A549 (cell line): ENCODE measurements around the gene HNRNPA0. TPM values are rescaled to one million over a fixed set of nuclear protein-coding genes. Genes with fewer than 3 reads are reported as not detected.

Experiments
- ATAC-seq, 2 experiments: fragments of 200-7000 bp in 1 of 2; fragments of >200 bp in 1 of 2; cut with Nextera tagmentation in 1 of 2; cut with Tn5 transposase in 1 of 2; 3 replicates each; pipeline versions ENCODE4 v1.8.0 to v1.9.1; 2018 to 2020; ENCODE audit warnings: mild to moderate bottlenecking in 1 of 2, moderate library complexity in 1 of 2
- CTCF ChIA-PET: fragments of 300-600 bp; sonication (Branson Sonifier 250); formaldehyde crosslinking; extraction: SDS; loops from one replicate; lab custom pipeline; 2021; ENCODE audit warnings: antibody characterized with exemption, inconsistent platforms; lab: Yijun Ruan, JAX
- POLR2A ChIA-PET: fragments of 350-600 bp; formaldehyde crosslinking; extraction: SDS; loops from one replicate; lab custom pipeline; 2021; ENCODE audit warnings: antibody characterized with exemption, inconsistent platforms; lab: Yijun Ruan, JAX
- DNase-seq, 2 experiments: peaks; one replicate each; pipeline versions ENCODE4 v3.0.0 to v3.0.0-alpha.2; 2011 to 2016; ENCODE audit warnings: low read depth in 1 of 2, low spot score in 1 of 2
- FAIRE-seq: peaks from 2 replicates; lab custom pipeline; 2011; peaks lifted over from hg19 to GRCh38; lab: Jason Lieb, UNC
- H3K27ac ChIP-seq, 2 experiments: fragments of >200 bp; sonication (Bioruptor Twin); formaldehyde crosslinking; 3 replicates each; pipeline ENCODE4 v1.5.1; 2016 to 2017
- H3K4me1 ChIP-seq: fragments of >200 bp; sonication (Bioruptor Twin); formaldehyde crosslinking; 3 replicates; pipeline ENCODE4 v1.6.1; 2016
- H3K4me2 ChIP-seq: fragments of >200 bp; sonication (Bioruptor Twin); formaldehyde crosslinking; 3 replicates; pipeline ENCODE4 v1.6.1; 2016
- H3K4me3 ChIP-seq: fragments of >200 bp; sonication (Bioruptor Twin); formaldehyde crosslinking; 3 replicates; pipeline ENCODE4 v1.5.1; 2016
- H3K9me3 ChIP-seq: fragments of >200 bp; sonication (Bioruptor Twin); formaldehyde crosslinking; 3 replicates; pipeline ENCODE4 v1.6.1; 2016
- BHLHE40 ChIP-seq: IDR thresholded peaks from 2 replicates; pipeline ENCODE4 v1.6.1; 2012; ENCODE audit warnings: low read depth, low read length, inconsistent platforms
- CBX2 ChIP-seq: fragments of 200-600 bp; sonication (generic); IDR thresholded peaks from 2 replicates; pipeline ENCODE4 v1.6.1; 2016; ENCODE audit warnings: low read depth, mild to moderate bottlenecking, borderline replicate concordance
- CHD4 ChIP-seq: fragments of 200-600 bp; sonication (generic); IDR thresholded peaks from 2 replicates; pipeline ENCODE4 v1.6.1; 2016; ENCODE audit warnings: antibody characterized with exemption, mild to moderate bottlenecking, borderline replicate concordance
- EP300 ChIP-seq, 2 experiments: fragments of >200 bp; sonication (Bioruptor Twin); formaldehyde crosslinking; IDR thresholded peaks; 2 replicates in 1 of 2; 3 replicates in 1 of 2; pipeline ENCODE4 v1.6.1; 2016 to 2017
- FOSL2 ChIP-seq, 2 experiments: fragments of 450-650 bp in 1 of 2; fragments of >200 bp in 1 of 2; sonication (Bioruptor Twin) in 1 of 2; formaldehyde crosslinking; IDR thresholded peaks; 2 replicates each; pipeline versions ENCODE4 v1.5.0 to v1.6.1; 2016 to 2020; ENCODE audit warnings: mild to moderate bottlenecking in 1 of 2, moderate library complexity in 1 of 2
- FOXS1 ChIP-seq: fragments of 250-450 bp; sonication (Bioruptor Pico); IDR thresholded peaks from 2 replicates; pipeline ENCODE4 v1.5.0; 2020; ENCODE audit warnings: mild to moderate bottlenecking, moderate library complexity
- GATA3 ChIP-seq: IDR thresholded peaks from 2 replicates; pipeline ENCODE4 v1.6.1; 2012; ENCODE audit warnings: borderline replicate concordance
- HEYL ChIP-seq: fragments of 250-450 bp; sonication (Bioruptor Pico); IDR thresholded peaks from 2 replicates; pipeline ENCODE4 v1.8.0; 2021; ENCODE audit warnings: mild to moderate bottlenecking, moderate library complexity
- HOXB5 ChIP-seq: fragments of 250-450 bp; sonication (Bioruptor Pico); IDR thresholded peaks from 2 replicates; pipeline ENCODE4 v1.5.0; 2020; ENCODE audit warnings: mild to moderate bottlenecking, moderate library complexity
- KDM1A ChIP-seq: fragments of 200-600 bp; sonication (generic); IDR thresholded peaks from 2 replicates; pipeline ENCODE4 v1.6.1; 2016; ENCODE audit warnings: low read depth, mild to moderate bottlenecking
- KDM5A ChIP-seq: fragments of 200-600 bp; sonication (generic); IDR thresholded peaks from 2 replicates; pipeline ENCODE4 v1.6.1; 2016; ENCODE audit warnings: antibody characterized with exemption, mild to moderate bottlenecking
- MAFK ChIP-seq: fragments of 450-650 bp; IDR thresholded peaks from 2 replicates; pipeline ENCODE4 v1.6.1; 2014; ENCODE audit not compliant: partially characterized antibody
- MAZ ChIP-seq: fragments of 150-350 bp; IDR thresholded peaks from 2 replicates; pipeline ENCODE4 v1.6.1; 2014; ENCODE audit warnings: antibody characterized with exemption, low read depth, low read length, borderline replicate concordance
- MYC ChIP-seq: IDR thresholded peaks from 2 replicates; pipeline ENCODE4 v1.6.1; 2012; ENCODE audit warnings: mild to moderate bottlenecking, inconsistent platforms, low read length, improper control_type of control experiment, borderline replicate concordance
- NFE2L2 ChIP-seq: fragments of 150-350 bp; conservative IDR thresholded peaks from 2 replicates; pipeline ENCODE4 v1.6.1; 2014; ENCODE audit warnings: low read length
- NR3C1 ChIP-seq: fragments of >200 bp; sonication (Bioruptor Twin); formaldehyde crosslinking; IDR thresholded peaks from 3 replicates; pipeline ENCODE4 v1.6.1; 2017
- PBX3 ChIP-seq: IDR thresholded peaks from 2 replicates; pipeline ENCODE4 v1.6.1; 2012
- POLR2AphosphoS2 ChIP-seq: conservative IDR thresholded peaks from 2 replicates; pipeline ENCODE4 v1.6.1; 2012; ENCODE audit warnings: low read length, improper control_type of control experiment, inconsistent platforms
- RAD21 ChIP-seq, 2 experiments: fragments of >200 bp in 1 of 2; sonication (Bioruptor Twin) in 1 of 2; formaldehyde crosslinking in 1 of 2; IDR thresholded peaks in 1 of 2; conservative IDR thresholded peaks in 1 of 2; 2 replicates in 1 of 2; 3 replicates in 1 of 2; pipeline ENCODE4 v1.6.1; 2012 to 2018; ENCODE audit warnings: inconsistent platforms in 1 of 2
- RCOR1 ChIP-seq: fragments of 150-350 bp; IDR thresholded peaks from 2 replicates; pipeline ENCODE4 v1.6.1; 2014; ENCODE audit warnings: antibody characterized with exemption, low read length, low read depth
- RFX5 ChIP-seq: fragments of 450-650 bp; IDR thresholded peaks from 2 replicates; pipeline ENCODE4 v1.7.1; 2014; ENCODE audit warnings: antibody characterized with exemption, mild to moderate bottlenecking, moderate library complexity
- RNF2 ChIP-seq: fragments of 200-600 bp; sonication (generic); IDR thresholded peaks from 2 replicates; pipeline ENCODE4 v1.6.1; 2016; ENCODE audit warnings: low read depth, mild to moderate bottlenecking, antibody characterized with exemption, moderate library complexity, borderline replicate concordance
- SMC3 ChIP-seq: fragments of >200 bp; sonication (Bioruptor Twin); formaldehyde crosslinking; IDR thresholded peaks from 3 replicates; pipeline ENCODE4 v1.6.1; 2018; ENCODE audit warnings: inconsistent platforms
- TFCP2L1 ChIP-seq: fragments of 250-450 bp; sonication (Bioruptor Pico); IDR thresholded peaks from 2 replicates; pipeline ENCODE4 v1.5.0; 2021; ENCODE audit warnings: mild to moderate bottlenecking
- TP53 ChIP-seq: fragments of 250-450 bp; sonication (Bioruptor Pico); IDR thresholded peaks from 2 replicates; pipeline ENCODE4 v1.5.0; 2021; ENCODE audit warnings: mild to moderate bottlenecking, moderate library complexity
- ZFP36 ChIP-seq: fragments of 450-650 bp; IDR thresholded peaks from 2 replicates; pipeline ENCODE4 v1.6.1; 2014; ENCODE audit warnings: borderline replicate concordance; ENCODE audit not compliant: partially characterized antibody
- WGBS: methylation state at CpG from one replicate; pipeline ENCODE4 v1.1.6; 2017; ENCODE audit errors: missing lambda C conversion rate; 5-methylcytosine and 5-hydroxymethylcytosine counted together
- polyA plus RNA-seq, 4 experiments: library from polyadenylated mRNA; depleted of rRNA in 3 of 4; stranded (reverse); fragments of >200 nt; fragmentation: RNase III in 1 of 4; extraction: RNeasy Plus Mini Kit Qiagen cat#74134 plus additional on column Dnase treatment in 1 of 4; gene quantifications; 2 replicates in 3 of 4; 3 replicates in 1 of 4; pipeline ENCODE4 v1.2.3, GENCODE V29; 2011 to 2017
- TF ChIP-seq, protein P1 (sequence below): IDR thresholded peaks from 2 replicates; pipeline ENCODE4 v1.6.1; 2012
- TF ChIP-seq, protein P2 (sequence below): fragments of >200 bp; sonication (Bioruptor Twin); formaldehyde crosslinking; IDR thresholded peaks from 2 replicates; pipeline ENCODE4 v1.6.1; 2016
- TF ChIP-seq, protein P3 (sequence below): fragments of 150-350 bp; IDR thresholded peaks from 2 replicates; pipeline ENCODE4 v1.6.1; 2014; ENCODE audit warnings: low read depth, mild to moderate bottlenecking, low read length
- TF ChIP-seq, protein P4 (sequence below): fragments of 250-450 bp; sonication (Bioruptor Pico); IDR thresholded peaks from 2 replicates; pipeline ENCODE4 v1.5.0; 2021; ENCODE audit warnings: mild to moderate bottlenecking, moderate library complexity, borderline replicate concordance
- TF ChIP-seq, protein P5 (sequence below): fragments of 200-600 bp; sonication (generic); IDR thresholded peaks from 2 replicates; pipeline ENCODE4 v1.6.1; 2016; ENCODE audit warnings: antibody characterized with exemption, mild to moderate bottlenecking, moderate library complexity

Gene HNRNPA0
- polyA plus RNA-seq, 2 of the 4 experiments (the other 2 are of a cell fraction): 17.0 to 49.4 TPM

GRCh38 chr5:137739737-137740136 is 14.4 kb downstream of the HNRNPA0 start:
- TF ChIP-seq, protein P1, sequence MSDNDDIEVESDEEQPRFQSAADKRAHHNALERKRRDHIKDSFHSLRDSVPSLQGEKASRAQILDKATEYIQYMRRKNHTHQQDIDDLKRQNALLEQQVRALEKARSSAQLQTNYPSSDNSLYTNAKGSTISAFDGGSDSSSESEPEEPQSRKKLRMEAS: no peak
- TF ChIP-seq, protein P2, sequence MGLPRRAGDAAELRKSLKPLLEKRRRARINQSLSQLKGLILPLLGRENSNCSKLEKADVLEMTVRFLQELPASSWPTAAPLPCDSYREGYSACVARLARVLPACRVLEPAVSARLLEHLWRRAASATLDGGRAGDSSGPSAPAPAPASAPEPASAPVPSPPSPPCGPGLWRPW: no peak
- TF ChIP-seq SMC3 (no peak), RAD21 (conservative IDR thresholded peaks at IDR 0.05 in 1 of 2, IDR thresholded peaks at IDR 0.05 in 1 of 2) (no peak), KDM5A (no peak), FOSL2 (IDR thresholded peaks at IDR 0.05) (no peak), FOSL2 (CRISPR knock-in tag; IDR thresholded peaks at IDR 0.05) (no peak), EP300 (IDR thresholded peaks at IDR 0.05) (no peak), MAZ (no peak), PBX3 (no peak), BHLHE40 (no peak), HOXB5 (no peak), NR3C1 (no peak), CHD4 (no peak), RFX5 (no peak), TFCP2L1 (CRISPR knock-in tag) (no peak), KDM1A (no peak), POLR2AphosphoS2 (no peak), ZFP36 (no peak), RNF2 (no peak)
- TF ChIP-seq, protein P3, sequence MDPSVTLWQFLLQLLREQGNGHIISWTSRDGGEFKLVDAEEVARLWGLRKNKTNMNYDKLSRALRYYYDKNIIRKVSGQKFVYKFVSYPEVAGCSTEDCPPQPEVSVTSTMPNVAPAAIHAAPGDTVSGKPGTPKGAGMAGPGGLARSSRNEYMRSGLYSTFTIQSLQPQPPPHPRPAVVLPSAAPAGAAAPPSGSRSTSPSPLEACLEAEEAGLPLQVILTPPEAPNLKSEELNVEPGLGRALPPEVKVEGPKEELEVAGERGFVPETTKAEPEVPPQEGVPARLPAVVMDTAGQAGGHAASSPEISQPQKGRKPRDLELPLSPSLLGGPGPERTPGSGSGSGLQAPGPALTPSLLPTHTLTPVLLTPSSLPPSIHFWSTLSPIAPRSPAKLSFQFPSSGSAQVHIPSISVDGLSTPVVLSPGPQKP: no peak
- TF ChIP-seq, all 56 proteins: peak for 0
- CTCF ChIA-PET: interaction anchor here (0.6 to 9.5 kb wide), 5 partner anchors 39 to 393 kb away, joined by 3 to 135 read pairs (median 18); no protein-coding TSS in a partner anchor
- 47% methylated on average over 4 of the region's 4 CpGs for WGBS
- Histone ChIP-seq H3K27ac (no peak overlapping the region), H3K4me1 (no peaks in the 10 kb centered on the region), H3K4me3 (no peak overlapping the region), H3K9me3 (peaks cover 10% of the 10 kb centered on the region; the same call in 2 of the 3 replicates), H3K4me2 (no peak overlapping the region)
- POLR2A ChIA-PET: no interaction called here
- FAIRE-seq (no peak), ATAC-seq (no peak), DNase-seq (no peak)

- no peak overlapping the region for H3K4me3 ChIP-seq
- DNase-seq (no peak), ATAC-seq (no peak), FAIRE-seq (no peak)
- no peak overlapping the region for H3K4me2 ChIP-seq
- H3K4me1 ChIP-seq: no peaks in the 10 kb centered on the region
- H3K27ac ChIP-seq: no peak overlapping the region
- H3K9me3 ChIP-seq: peaks cover 10% of the 10 kb centered on the region; the same call in 2 of the 3 replicates
- ChIA-PET POLR2A (no interaction called here), CTCF (interaction anchor here (1.4 to 9.5 kb wide), 4 partner anchors 40 to 109 kb away, joined by 3 to 135 read pairs (median 51); no protein-coding TSS in a partner anchor)
- WGBS: 41% methylated on average over 3 of the region's 3 CpGs
- no peak for TF ChIP-seq GATA3
- no peak for TF ChIP-seq MAFK
- TF ChIP-seq TP53 (CRISPR knock-in tag): no peak
- no peak for TF ChIP-seq FOXS1 (CRISPR knock-in tag)
- no peak for TF ChIP-seq BHLHE40
- TF ChIP-seq CBX2: no peak
- no peak for TF ChIP-seq EP300 (IDR thresholded peaks at IDR 0.05)
- TF ChIP-seq RFX5: no peak
- TF ChIP-seq, protein P4, sequence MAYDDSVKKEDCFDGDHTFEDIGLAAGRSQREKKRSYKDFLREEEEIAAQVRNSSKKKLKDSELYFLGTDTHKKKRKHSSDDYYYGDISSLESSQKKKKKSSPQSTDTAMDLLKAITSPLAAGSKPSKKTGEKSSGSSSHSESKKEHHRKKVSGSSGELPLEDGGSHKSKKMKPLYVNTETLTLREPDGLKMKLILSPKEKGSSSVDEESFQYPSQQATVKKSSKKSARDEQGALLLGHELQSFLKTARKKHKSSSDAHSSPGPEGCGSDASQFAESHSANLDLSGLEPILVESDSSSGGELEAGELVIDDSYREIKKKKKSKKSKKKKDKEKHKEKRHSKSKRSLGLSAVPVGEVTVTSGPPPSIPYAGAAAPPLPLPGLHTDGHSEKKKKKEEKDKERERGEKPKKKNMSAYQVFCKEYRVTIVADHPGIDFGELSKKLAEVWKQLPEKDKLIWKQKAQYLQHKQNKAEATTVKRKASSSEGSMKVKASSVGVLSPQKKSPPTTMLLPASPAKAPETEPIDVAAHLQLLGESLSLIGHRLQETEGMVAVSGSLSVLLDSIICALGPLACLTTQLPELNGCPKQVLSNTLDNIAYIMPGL (CRISPR knock-in tag): no peak
- TF ChIP-seq SMC3: no peak
- no peak for TF ChIP-seq HEYL (CRISPR knock-in tag)
- TF ChIP-seq NR3C1: no peak
- no peak for TF ChIP-seq RCOR1
- TF ChIP-seq NFE2L2: no peak
- TF ChIP-seq MYC: no peak
- TF ChIP-seq, protein P5, sequence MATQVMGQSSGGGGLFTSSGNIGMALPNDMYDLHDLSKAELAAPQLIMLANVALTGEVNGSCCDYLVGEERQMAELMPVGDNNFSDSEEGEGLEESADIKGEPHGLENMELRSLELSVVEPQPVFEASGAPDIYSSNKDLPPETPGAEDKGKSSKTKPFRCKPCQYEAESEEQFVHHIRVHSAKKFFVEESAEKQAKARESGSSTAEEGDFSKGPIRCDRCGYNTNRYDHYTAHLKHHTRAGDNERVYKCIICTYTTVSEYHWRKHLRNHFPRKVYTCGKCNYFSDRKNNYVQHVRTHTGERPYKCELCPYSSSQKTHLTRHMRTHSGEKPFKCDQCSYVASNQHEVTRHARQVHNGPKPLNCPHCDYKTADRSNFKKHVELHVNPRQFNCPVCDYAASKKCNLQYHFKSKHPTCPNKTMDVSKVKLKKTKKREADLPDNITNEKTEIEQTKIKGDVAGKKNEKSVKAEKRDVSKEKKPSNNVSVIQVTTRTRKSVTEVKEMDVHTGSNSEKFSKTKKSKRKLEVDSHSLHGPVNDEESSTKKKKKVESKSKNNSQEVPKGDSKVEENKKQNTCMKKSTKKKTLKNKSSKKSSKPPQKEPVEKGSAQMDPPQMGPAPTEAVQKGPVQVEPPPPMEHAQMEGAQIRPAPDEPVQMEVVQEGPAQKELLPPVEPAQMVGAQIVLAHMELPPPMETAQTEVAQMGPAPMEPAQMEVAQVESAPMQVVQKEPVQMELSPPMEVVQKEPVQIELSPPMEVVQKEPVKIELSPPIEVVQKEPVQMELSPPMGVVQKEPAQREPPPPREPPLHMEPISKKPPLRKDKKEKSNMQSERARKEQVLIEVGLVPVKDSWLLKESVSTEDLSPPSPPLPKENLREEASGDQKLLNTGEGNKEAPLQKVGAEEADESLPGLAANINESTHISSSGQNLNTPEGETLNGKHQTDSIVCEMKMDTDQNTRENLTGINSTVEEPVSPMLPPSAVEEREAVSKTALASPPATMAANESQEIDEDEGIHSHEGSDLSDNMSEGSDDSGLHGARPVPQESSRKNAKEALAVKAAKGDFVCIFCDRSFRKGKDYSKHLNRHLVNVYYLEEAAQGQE: no peak
Measured at GRCh38 chr5:137738947-137739346, 15.2 kb downstream of the HNRNPA0 start.
